ENCODE data around the gene CACNA1C. TPM values are rescaled to one million over a fixed set of nuclear protein-coding genes. Genes with fewer than 3 reads are reported as not detected.

The CACNA1C gene
- total RNA-seq, 6 donors from 2014 or later: 5.2 to 45.1 (median 8.8) TPM

DNA sequence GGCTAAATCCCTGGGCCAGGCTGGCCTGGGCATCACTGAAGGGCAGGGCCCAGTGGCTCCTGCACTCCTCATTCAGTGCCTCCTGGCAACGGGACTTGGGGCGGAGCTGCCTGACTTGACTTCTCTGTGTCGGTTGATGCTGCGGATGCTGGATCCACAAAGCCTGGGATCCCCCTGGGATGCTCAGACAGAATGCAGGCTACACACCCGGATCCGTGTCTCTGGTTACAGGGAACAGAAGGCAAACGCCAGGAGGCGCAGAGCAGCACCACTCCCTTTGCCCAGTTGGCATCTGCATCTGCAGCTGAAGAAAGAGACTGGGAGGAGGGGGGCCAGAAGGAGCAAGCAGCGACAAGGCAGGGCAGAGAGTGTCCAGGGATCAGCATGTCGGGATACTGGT, 587.5 kb downstream of the CACNA1C start:
- no peak overlapping the region for H3K27ac ChIP-seq
- TF ChIP-seq, protein P1, sequence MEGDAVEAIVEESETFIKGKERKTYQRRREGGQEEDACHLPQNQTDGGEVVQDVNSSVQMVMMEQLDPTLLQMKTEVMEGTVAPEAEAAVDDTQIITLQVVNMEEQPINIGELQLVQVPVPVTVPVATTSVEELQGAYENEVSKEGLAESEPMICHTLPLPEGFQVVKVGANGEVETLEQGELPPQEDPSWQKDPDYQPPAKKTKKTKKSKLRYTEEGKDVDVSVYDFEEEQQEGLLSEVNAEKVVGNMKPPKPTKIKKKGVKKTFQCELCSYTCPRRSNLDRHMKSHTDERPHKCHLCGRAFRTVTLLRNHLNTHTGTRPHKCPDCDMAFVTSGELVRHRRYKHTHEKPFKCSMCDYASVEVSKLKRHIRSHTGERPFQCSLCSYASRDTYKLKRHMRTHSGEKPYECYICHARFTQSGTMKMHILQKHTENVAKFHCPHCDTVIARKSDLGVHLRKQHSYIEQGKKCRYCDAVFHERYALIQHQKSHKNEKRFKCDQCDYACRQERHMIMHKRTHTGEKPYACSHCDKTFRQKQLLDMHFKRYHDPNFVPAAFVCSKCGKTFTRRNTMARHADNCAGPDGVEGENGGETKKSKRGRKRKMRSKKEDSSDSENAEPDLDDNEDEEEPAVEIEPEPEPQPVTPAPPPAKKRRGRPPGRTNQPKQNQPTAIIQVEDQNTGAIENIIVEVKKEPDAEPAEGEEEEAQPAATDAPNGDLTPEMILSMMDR (IDR thresholded peaks at IDR 0.05): no peak
- no peak for TF ChIP-seq EP300 (IDR thresholded peaks at IDR 0.05)
- TF ChIP-seq POLR2A (IDR thresholded peaks at IDR 0.05): no peak
- no peak for TF ChIP-seq POLR2AphosphoS5 (IDR thresholded peaks at IDR 0.05)
- H3K9me3 ChIP-seq: no peaks in the 10 kb centered on the region
- H3K36me3 ChIP-seq: no peaks in the 10 kb centered on the region
- WGBS, 2 donors: 71 to 83% methylated on average over 4 to 10 of the region's 10 CpGs
- DNase-seq (no peak), ATAC-seq (ENCODE audit: low FRiP score in 2 of 2) (peak in 1 of 2 donors; percentile 24)
- H3K4me3 ChIP-seq: no peak overlapping the region
- H3K27me3 ChIP-seq: no peaks in the 10 kb centered on the region
- peaks cover 0 to 9% (median 8%) of the 10 kb centered on the region in 4 donors for H3K4me1 ChIP-seq

DNA sequence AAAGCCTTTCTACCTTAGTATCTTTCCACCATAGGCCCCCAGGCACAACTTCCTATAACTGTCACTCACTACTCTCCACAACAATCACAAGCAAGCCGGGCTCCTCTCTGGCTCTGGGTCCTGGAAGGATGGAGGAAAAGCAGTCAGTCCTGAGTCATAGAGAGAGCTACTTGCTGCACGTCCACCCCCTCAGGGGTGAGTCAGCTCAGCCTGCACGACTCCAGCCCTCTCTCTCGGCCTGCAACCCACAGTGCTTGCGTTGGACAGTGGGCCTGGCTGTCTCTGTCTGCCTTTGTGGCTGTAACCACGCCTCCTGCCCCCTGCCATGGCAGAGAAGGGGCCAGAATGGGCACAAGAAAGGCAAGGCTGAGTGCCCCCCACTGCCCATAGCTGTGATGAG, 587.9 kb downstream of the CACNA1C start:
- TF ChIP-seq POLR2A (IDR thresholded peaks at IDR 0.05) (no peak), POLR2AphosphoS5 (IDR thresholded peaks at IDR 0.05) (no peak), EP300 (IDR thresholded peaks at IDR 0.05) (no peak)
- TF ChIP-seq, protein P1 (IDR thresholded peaks at IDR 0.05): no peak
- Histone ChIP-seq H3K4me3 (no peak overlapping the region), H3K4me1 (peaks cover 0 to 9% (median 8%) of the 10 kb centered on the region in 4 donors), H3K36me3 (no peaks in the 10 kb centered on the region), H3K27ac (peak overlapping the region in 1 of 4 donors; percentile 65), H3K9me3 (no peaks in the 10 kb centered on the region), H3K27me3 (no peaks in the 10 kb centered on the region)
- peak; percentile 70 to 94 for ATAC-seq (ENCODE audit: low FRiP score in 2 of 2)
- no peak for DNase-seq
- WGBS, 2 donors: 38 to 48% methylated on average over 5 to 6 of the region's 6 CpGs

DNA sequence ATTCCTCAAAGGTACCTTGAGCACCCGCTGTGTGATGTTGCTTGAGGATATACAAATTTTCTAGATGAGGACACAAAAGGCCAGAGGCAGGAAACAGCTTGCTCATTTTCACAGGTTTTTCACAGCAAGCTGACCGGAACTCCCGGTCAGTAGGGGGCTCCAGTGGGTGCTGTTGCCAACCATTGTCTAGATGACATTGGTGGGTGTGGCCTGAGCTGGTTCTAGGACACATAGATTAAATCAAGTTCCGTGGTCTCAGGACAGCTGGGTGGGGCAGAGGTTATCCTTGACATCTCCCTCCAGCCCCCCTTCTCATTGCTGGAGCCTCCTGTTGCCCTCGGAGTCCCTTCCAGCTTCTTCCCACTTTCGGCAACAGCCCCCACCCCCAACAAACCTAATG, 588.4 kb downstream of the CACNA1C start:
- no peak for ATAC-seq (ENCODE audit: low FRiP score in 2 of 2)
- H3K27ac ChIP-seq: peak overlapping the region in 1 of 4 donors; percentile 65
- no peaks in the 10 kb centered on the region for H3K36me3 ChIP-seq
- WGBS, 2 donors: 48 to 60% methylated on average over 3 to 6 of the region's 6 CpGs
- no peak for TF ChIP-seq POLR2A (IDR thresholded peaks at IDR 0.05)
- TF ChIP-seq EP300 (IDR thresholded peaks at IDR 0.05): no peak
- no peak for TF ChIP-seq POLR2AphosphoS5 (IDR thresholded peaks at IDR 0.05)
- TF ChIP-seq, protein P1 (IDR thresholded peaks at IDR 0.05): no peak
- H3K4me3 ChIP-seq: no peak overlapping the region
- H3K9me3 ChIP-seq: no peaks in the 10 kb centered on the region
- no peak for DNase-seq
- peaks cover 0 to 9% (median 8%) of the 10 kb centered on the region in 4 donors for H3K4me1 ChIP-seq
- H3K27me3 ChIP-seq: no peaks in the 10 kb centered on the region

DNA sequence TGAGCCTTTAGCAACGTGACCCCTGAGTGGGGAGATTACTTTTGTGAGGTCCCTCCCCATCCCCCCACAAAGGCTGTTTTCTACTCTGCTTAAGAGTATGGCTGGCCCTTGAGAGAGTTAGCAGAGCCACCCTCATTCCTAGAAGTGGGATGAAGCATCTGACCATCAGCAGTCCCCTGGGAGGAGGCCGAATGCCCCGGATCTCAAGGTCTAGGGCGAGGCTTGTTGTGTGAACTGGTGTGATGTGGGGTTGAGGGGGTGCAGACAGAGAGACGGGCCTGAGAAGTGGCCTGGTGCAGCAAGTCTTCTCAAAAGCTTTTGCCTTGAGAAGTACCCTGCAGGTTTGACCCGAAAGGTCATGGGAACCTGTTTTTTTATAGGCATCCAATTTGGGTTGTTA, 589.0 kb downstream of the CACNA1C start:
- Histone ChIP-seq H3K9me3 (no peaks in the 10 kb centered on the region), H3K4me3 (no peak overlapping the region), H3K4me1 (peaks cover 0 to 9% (median 8%) of the 10 kb centered on the region in 4 donors), H3K27me3 (no peaks in the 10 kb centered on the region), H3K27ac (no peak overlapping the region), H3K36me3 (no peaks in the 10 kb centered on the region)
- ATAC-seq (ENCODE audit: low FRiP score in 2 of 2): no peak
- no peak for DNase-seq
- WGBS, 2 donors: 71 to 78% methylated on average over 5 to 6 of the region's 6 CpGs
- TF ChIP-seq, protein P1 (IDR thresholded peaks at IDR 0.05): no peak
- TF ChIP-seq POLR2A (IDR thresholded peaks at IDR 0.05) (no peak), POLR2AphosphoS5 (IDR thresholded peaks at IDR 0.05) (no peak), EP300 (IDR thresholded peaks at IDR 0.05) (no peak)

DNA sequence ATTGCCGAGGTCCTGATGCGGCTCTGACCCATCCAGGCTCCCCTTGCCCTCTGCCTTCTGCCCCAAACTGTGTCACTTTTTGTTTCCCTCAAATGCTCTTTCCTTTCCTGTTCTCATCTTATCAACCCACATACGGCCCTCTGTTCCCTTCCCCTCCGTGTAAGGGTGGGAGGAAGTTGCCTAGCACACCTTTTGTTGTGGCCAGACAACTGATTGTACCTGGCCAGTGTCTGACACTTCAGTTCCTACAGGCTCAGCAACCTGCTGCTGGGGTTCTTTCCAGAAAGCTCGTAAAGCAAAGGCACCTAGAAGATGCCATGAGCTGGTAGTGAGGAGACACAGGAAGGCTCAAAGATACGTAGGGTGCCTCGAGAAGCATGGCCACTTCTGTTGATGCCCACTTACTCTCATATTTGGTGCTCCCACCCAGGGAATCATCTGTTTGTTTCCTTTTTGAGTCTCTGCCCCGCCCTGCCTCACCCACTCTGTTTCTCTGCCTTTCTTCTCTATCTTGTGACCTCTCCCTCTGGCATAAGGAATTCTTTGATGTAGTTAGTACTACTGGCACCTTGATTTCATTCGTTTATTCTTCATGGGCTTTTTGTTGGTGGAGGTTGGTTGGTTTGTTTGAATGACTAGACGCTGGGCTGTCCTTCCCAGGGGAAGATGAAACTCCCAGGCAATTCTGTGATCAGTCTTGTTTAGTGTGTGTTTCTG, 589.5 kb downstream of the CACNA1C start:
- H3K9me3 ChIP-seq: no peaks in the 10 kb centered on the region
- no peaks in the 10 kb centered on the region for H3K36me3 ChIP-seq
- ATAC-seq (ENCODE audit: low FRiP score in 2 of 2) (no peak), DNase-seq (no peak)
- H3K27ac ChIP-seq: no peak overlapping the region
- 69 to 70% methylated on average over 10 of the region's 10 CpGs for WGBS, 2 donors
- H3K27me3 ChIP-seq: no peaks in the 10 kb centered on the region
- H3K4me3 ChIP-seq: no peak overlapping the region
- peaks cover 0 to 9% (median 8%) of the 10 kb centered on the region in 4 donors for H3K4me1 ChIP-seq
- no peak for TF ChIP-seq POLR2A (IDR thresholded peaks at IDR 0.05)

All from upper lobe of left lung (tissue), 6 donors.